GM23338 (cell line): Measurements from ENCODE around the gene GRB14.

ENCODE experiments used
- CTCF ChIP-seq, 2 experiments: fragments of 200-600 bp in 1 of 2; sonication (generic) in 1 of 2; conservative IDR thresholded peaks; 2 replicates each; pipeline versions ENCODE4 v1.5.1 to v1.6.1; 2016 to 2017; ENCODE audit warnings: antibody characterized with exemption in 2 of 2, low read depth in 2 of 2, mild to moderate bottlenecking in 2 of 2, moderate library complexity in 1 of 2
- ETS1 ChIP-seq: IDR thresholded peaks from 2 replicates; pipeline ENCODE4 v1.6.1; 2016; ENCODE audit warnings: antibody characterized with exemption
- EZH2 ChIP-seq: fragments of 200-600 bp; sonication (generic); IDR thresholded peaks from one replicate; pipeline ENCODE4 v1.8.0; 2017; ENCODE audit warnings: antibody characterized with exemption, mild to moderate bottlenecking, low read depth; ENCODE audit not compliant: unreplicated experiment
- EZH2phosphoT487 ChIP-seq: fragments of 200-600 bp; sonication (generic); IDR thresholded peaks from one replicate; pipeline ENCODE4 v1.8.1; 2018; ENCODE audit warnings: antibody characterized with exemption; ENCODE audit not compliant: unreplicated experiment
- JUNB ChIP-seq: IDR thresholded peaks from one replicate; pipeline ENCODE4 v1.6.1; 2016; ENCODE audit warnings: antibody characterized with exemption; ENCODE audit not compliant: unreplicated experiment
- POLR2AphosphoS5 ChIP-seq: IDR thresholded peaks from 2 replicates; pipeline ENCODE4 v1.6.1; 2016; ENCODE audit warnings: antibody characterized with exemption, low read depth
- REST ChIP-seq: IDR thresholded peaks from one replicate; pipeline ENCODE4 v1.6.1; 2018; ENCODE audit warnings: antibody characterized with exemption; ENCODE audit not compliant: unreplicated experiment
- ZNF331 ChIP-seq: fragments of 250-450 bp; sonication (Bioruptor Pico); IDR thresholded peaks from 2 replicates; pipeline ENCODE4 v1.5.0; 2020; ENCODE audit warnings: low read depth, mild to moderate bottlenecking, moderate library complexity

GRCh38 chr2:164523726-164524125 lies 97.6 kb downstream of the GRB14 start:
- no peak for TF ChIP-seq CTCF (conservative IDR thresholded peaks at IDR 0.05; ENCODE audit: low read depth in 2 of 2)
- no peak for TF ChIP-seq REST
- no peak for TF ChIP-seq ETS1
- TF ChIP-seq EZH2, result no peak
- no peak for TF ChIP-seq JUNB
- TF ChIP-seq POLR2AphosphoS5, result no peak
- no peak for TF ChIP-seq ZNF331
- no peak for TF ChIP-seq EZH2phosphoT487
